HL-60 (cell line): ENCODE data around the gene RETN.
A peak's percentile ranks its signal among the peaks of the same experiment; 100 is the strongest.

Experiments
- DNase-seq, 2 experiments: peaks; one replicate each; pipeline ENCODE4 v3.0.0-alpha.2; 2010 to 2020; ENCODE audit warnings: low read depth in 1 of 2, low spot score in 1 of 2
- H3K27ac ChIP-seq: fragments of 250-450 bp; sonication (Bioruptor Pico); replicated peaks from 2 replicates; pipeline ENCODE4 v1.5.1; 2020; ENCODE audit warnings: mild to moderate bottlenecking, moderate library complexity
- H3K27me3 ChIP-seq: fragments of 250-450 bp; sonication (Bioruptor Pico); 2 replicates; pipeline ENCODE4 v1.5.1; 2021; ENCODE audit warnings: mild to moderate bottlenecking, moderate library complexity; ENCODE audit not compliant: insufficient read depth, poor library complexity, severe bottlenecking
- H3K4me3 ChIP-seq: replicated peaks from 2 replicates; pipeline ENCODE4 v1.5.1; 2011; ENCODE audit warnings: mild to moderate bottlenecking, control low read depth, low read length; ENCODE audit not compliant: insufficient read depth
- CTCF ChIP-seq: IDR thresholded peaks from one replicate; pipeline ENCODE4 v1.5.1; 2011; ENCODE audit warnings: low read length, control low read depth, inconsistent platforms; ENCODE audit not compliant: insufficient read depth
- GABPA ChIP-seq: IDR thresholded peaks from 2 replicates; pipeline ENCODE4 v1.6.1; 2012; ENCODE audit warnings: low read depth
- POLR2AphosphoS5 ChIP-seq: IDR thresholded peaks from 2 replicates; pipeline ENCODE4 v1.6.1; 2012; ENCODE audit warnings: low read depth
- REST ChIP-seq: IDR thresholded peaks from 2 replicates; pipeline ENCODE4 v1.6.1; 2012; ENCODE audit warnings: low read depth; ENCODE audit not compliant: insufficient replicate concordance
- SPI1 ChIP-seq: IDR thresholded peaks from 2 replicates; pipeline ENCODE4 v1.6.1; 2012; ENCODE audit warnings: low read depth, mild to moderate bottlenecking, borderline replicate concordance

Gene RETN

GRCh38 chr19:7627166-7627565 lies 41.7 kb upstream of the RETN start:
- TF ChIP-seq REST (no peak), POLR2AphosphoS5 (no peak), CTCF (no peak), SPI1 (no peak), GABPA (no peak)
- H3K4me3 ChIP-seq = no peak overlapping the region
- no peak overlapping the region for H3K27ac ChIP-seq
- H3K27me3 ChIP-seq = no peaks in the 10 kb centered on the region
- no peak for DNase-seq

GRCh38 chr19:7628589-7629311 lies 40.1 kb upstream of the RETN start:
- no peak for DNase-seq
- no peak for TF ChIP-seq SPI1
- no peak for TF ChIP-seq REST
- no peak for TF ChIP-seq POLR2AphosphoS5
- TF ChIP-seq GABPA = no peak
- TF ChIP-seq CTCF = no peak
- no peaks in the 10 kb centered on the region for H3K27me3 ChIP-seq
- H3K4me3 ChIP-seq = peak overlapping the region; percentile 100
- H3K27ac ChIP-seq = peak overlapping the region; percentile 62

- peak; percentile 70; the same call in 1 of the 2 replicates for TF ChIP-seq SPI1
- TF ChIP-seq REST = no peak
- TF ChIP-seq CTCF = no peak
- TF ChIP-seq GABPA = peak; percentile 80
- TF ChIP-seq POLR2AphosphoS5 = peak; percentile 54
- H3K27ac ChIP-seq = peak within 1 kb of the TSS; percentile 81
- H3K4me3 ChIP-seq = peak within 1 kb of the TSS; percentile 100
- peak; percentile 98 to 99 for DNase-seq
- no peaks in the 10 kb centered on the region for H3K27me3 ChIP-seq
These were observed 39.3 kb upstream of the RETN start, which contains the start of the genes PET100 and XAB2 for GRCh38 chr19:7629347-7630054. Gene PET100 (plus strand): TSS chr19:7629793. CDS start chr19:7629834, 41 bp downstream. Gene XAB2 (minus strand): TSS chr19:7629545. CDS start chr19:7629527, 18 bp downstream.
